ENCODE measurements around the gene CPT1B.
"Not testable (repeated sequence)": the region's sequence is repeated elsewhere in the genome, so short reads cannot be mapped to it uniquely, and the experiment has no call there.

Gene CPT1B

GRCh38 chr22:50577987-50578775 lies at the start of gene CPT1B:
TSS of gene CPT1B (minus strand) at chr22:50578427. CDS start at chr22:50577915, 512 bp downstream.
- no peak for DNase-seq

GRCh38 chr22:50626850-50627641 lies 48.8 kb upstream of the CPT1B start:
- no peak for DNase-seq

- DNase-seq, result no peak
Measured at GRCh38 chr22:50626314-50626849, 48.2 kb upstream of the CPT1B start.

- DNase-seq, result no peak
Measured at GRCh38 chr22:50625568-50626313, 47.5 kb upstream of the CPT1B start.

- no peak for DNase-seq
Measured at GRCh38 chr22:50625131-50625567, 46.9 kb upstream of the CPT1B start.

- DNase-seq, result no peak
Measured at GRCh38 chr22:50624347-50625130, 46.3 kb upstream of the CPT1B start.

GRCh38 chr22:50622723-50623327 lies 44.6 kb upstream of the CPT1B start:
- DNase-seq, result no peak

- peak; percentile 14 for DNase-seq
Measured at GRCh38 chr22:50621948-50622722, 43.9 kb upstream of the CPT1B start.

GRCh38 chr22:50621356-50621880 lies 43.2 kb upstream of the CPT1B start:
- peak; percentile 34 for DNase-seq

- DNase-seq, result no peak
Measured at GRCh38 chr22:50620593-50621355, 42.5 kb upstream of the CPT1B start.

- not testable (repeated sequence) for DNase-seq
Measured at GRCh38 chr22:50614296-50614695, 36.1 kb upstream of the CPT1B start.

- no peak for DNase-seq
Measured at GRCh38 chr22:50613291-50613981, 35.2 kb upstream of the CPT1B start.

- peak; percentile 9 for DNase-seq
Measured at GRCh38 chr22:50612528-50613221, 34.4 kb upstream of the CPT1B start.

- no peak for DNase-seq
Measured at GRCh38 chr22:50612168-50612527, 33.9 kb upstream of the CPT1B start.

- no peak for DNase-seq
Measured at GRCh38 chr22:50611341-50612060, 33.3 kb upstream of the CPT1B start.

GRCh38 chr22:50610581-50610980 lies 32.4 kb upstream of the CPT1B start:
- DNase-seq, result no peak

- no peak for DNase-seq
Measured at GRCh38 chr22:50610041-50610451, 31.8 kb upstream of the CPT1B start.

GRCh38 chr22:50609599-50609998 lies 31.4 kb upstream of the CPT1B start:
- no peak for DNase-seq

Data from hematopoietic multipotent progenitor cell treated with erythropoietin and hydrocortisone succinate and interleukin-3 and kit ligand, for 8 days (in vitro differentiated cells).